ENCODE measurements around the gene FRMPD2. TPM values are rescaled to one million over a fixed set of nuclear protein-coding genes. Genes with fewer than 3 reads are reported as not detected.
"Not testable (repeated sequence)": the region's sequence is repeated elsewhere in the genome, so short reads cannot be mapped to it uniquely, and the experiment has no call there.

The FRMPD2 gene
- total RNA-seq, 1 donor from 2014 or later = under 0.01 TPM

- DNase-seq (ENCODE audit: low read depth in 2 of 2) = no peak
These were observed 14.2 kb upstream of the FRMPD2 start for GRCh38 chr10:48288661-48289060.

- no peak for DNase-seq (ENCODE audit: low read depth in 2 of 2)
These were observed 13.2 kb upstream of the FRMPD2 start for GRCh38 chr10:48287417-48288391.

- DNase-seq (ENCODE audit: low read depth in 2 of 2) = no peak
These were observed 11.9 kb upstream of the FRMPD2 start for GRCh38 chr10:48286356-48286755.

- no peak for DNase-seq (ENCODE audit: low read depth in 2 of 2)
These were observed 11.2 kb upstream of the FRMPD2 start for GRCh38 chr10:48285710-48286109.

GRCh38 chr10:48284811-48285210 lies 10.3 kb upstream of the FRMPD2 start:
- no peak for DNase-seq (ENCODE audit: low read depth in 2 of 2)

GRCh38 chr10:48284002-48284546 lies 9.6 kb upstream of the FRMPD2 start:
- no peak for DNase-seq (ENCODE audit: low read depth in 2 of 2)

- no peak for DNase-seq (ENCODE audit: low read depth in 2 of 2)
These were observed 8.3 kb upstream of the FRMPD2 start for GRCh38 chr10:48282829-48283228.

GRCh38 chr10:48281697-48282096 lies 7.2 kb upstream of the FRMPD2 start:
- not testable (repeated sequence) for DNase-seq (ENCODE audit: low read depth in 2 of 2)

- no peak for DNase-seq (ENCODE audit: low read depth in 2 of 2)
These were observed 4.7 kb upstream of the FRMPD2 start for GRCh38 chr10:48279081-48279751.

GRCh38 chr10:48277093-48277492 lies 2.6 kb upstream of the FRMPD2 start:
- no peak for DNase-seq (ENCODE audit: low read depth in 2 of 2)

GRCh38 chr10:48273741-48274140 lies 755 bp downstream of the FRMPD2 start:
- no peak for DNase-seq (ENCODE audit: low read depth in 2 of 2)

- no peak for DNase-seq (ENCODE audit: low read depth in 2 of 2)
These were observed 1.8 kb downstream of the FRMPD2 start for GRCh38 chr10:48272682-48273081.

- DNase-seq (ENCODE audit: low read depth in 2 of 2) = no peak
These were observed 3.3 kb downstream of the FRMPD2 start for GRCh38 chr10:48271047-48271730.

- DNase-seq (ENCODE audit: low read depth in 2 of 2) = no peak
These were observed 8.0 kb downstream of the FRMPD2 start for GRCh38 chr10:48266528-48266927.

GRCh38 chr10:48258105-48258504 lies 16.4 kb downstream of the FRMPD2 start:
- DNase-seq (ENCODE audit: low read depth in 2 of 2) = no peak

- no peak for DNase-seq (ENCODE audit: low read depth in 2 of 2)
These were observed 17.0 kb downstream of the FRMPD2 start for GRCh38 chr10:48257407-48257961.

- no peak for DNase-seq (ENCODE audit: low read depth in 2 of 2)
These were observed 18.8 kb downstream of the FRMPD2 start for GRCh38 chr10:48255722-48256121.

- DNase-seq (ENCODE audit: low read depth in 2 of 2) = no peak
These were observed 19.6 kb downstream of the FRMPD2 start for GRCh38 chr10:48254750-48255512.

GRCh38 chr10:48253970-48254657 lies 20.4 kb downstream of the FRMPD2 start:
- DNase-seq (ENCODE audit: low read depth in 2 of 2) = peak; percentile 85 to 94

GRCh38 chr10:48252354-48252650 lies 22.2 kb downstream of the FRMPD2 start:
- no peak for DNase-seq (ENCODE audit: low read depth in 2 of 2)

Data from lung microvascular endothelial cell (primary cell).